GM12878 (cell line): ENCODE measurements around the gene PCDHGB5. TPM values are rescaled to one million over a fixed set of nuclear protein-coding genes. Genes with fewer than 3 reads are reported as not detected.

Experiments used
- ATAC-seq: fragments of 200-7000 bp; cut with Tn5 transposase; 3 replicates; pipeline ENCODE4 v1.9.1; 2020; ENCODE audit warnings: mild to moderate bottlenecking, moderate library complexity
- BruUV-seq: library from RNA; stranded (reverse); fragments of 400-500 nt; replicated peaks from 2 replicates; lab custom pipeline; 2021; lab: Mats Ljungman, UMichigan
- CTCF ChIA-PET: fragments of 300-600 bp; sonication (Branson Sonifier 250); formaldehyde crosslinking; extraction: SDS; loops from one replicate; lab custom pipeline; 2021; ENCODE audit warnings: inconsistent platforms; lab: Yijun Ruan, JAX
- POLR2A ChIA-PET: fragments of 350-600 bp; formaldehyde crosslinking; extraction: SDS; loops from one replicate; lab custom pipeline; 2021; ENCODE audit warnings: inconsistent platforms; lab: Charles Lee
- RAD21 ChIA-PET: fragments of 300-600 bp; sonication (Branson Sonifier 250); formaldehyde crosslinking; loops from one replicate; lab custom pipeline; 2023; ENCODE audit warnings: antibody characterized with exemption; ENCODE audit not compliant: unreplicated experiment; lab: Charles Lee
- SMC1A ChIA-PET: fragments of 300-600 bp; sonication (Branson Sonifier 250); formaldehyde crosslinking; loops from one replicate; lab custom pipeline; 2023; ENCODE audit not compliant: unreplicated experiment, uncharacterized antibody; lab: Charles Lee
- DNase-seq: peaks from one replicate; pipeline ENCODE4 v3.0.0-alpha.2; 2011; ENCODE audit warnings: low read depth, low spot score
- FAIRE-seq: peaks from 3 replicates; lab custom pipeline; 2011; peaks lifted over from hg19 to GRCh38; lab: Jason Lieb, UNC
- H2AFZ ChIP-seq: 2 replicates; pipeline ENCODE4 v1.6.0; 2011; ENCODE audit warnings: low read depth, low read length, control low read depth; ENCODE audit not compliant: control insufficient read depth
- H3K27ac ChIP-seq: 2 replicates; pipeline ENCODE4 v1.5.1; 2011; ENCODE audit warnings: control low read depth; ENCODE audit not compliant: control insufficient read depth, insufficient read depth
- H3K27me3 ChIP-seq, 2 experiments: replicated peaks in 1 of 2; 2 replicates each; pipeline versions ENCODE4 v1.6.0 to v1.6.1; 2011; ENCODE audit warnings: low read length in 1 of 2; ENCODE audit not compliant: control insufficient read depth in 2 of 2, insufficient read depth in 2 of 2
- H3K36me3 ChIP-seq, 2 experiments: 2 replicates each; pipeline ENCODE4 v1.5.1; 2011; ENCODE audit warnings: low read length in 1 of 2; ENCODE audit not compliant: control insufficient read depth in 2 of 2, insufficient read depth in 2 of 2
- H3K4me1 ChIP-seq: 2 replicates; pipeline ENCODE4 v1.6.1; 2011; ENCODE audit warnings: mild to moderate bottlenecking, low read length, moderate library complexity, mixed read lengths; ENCODE audit not compliant: control insufficient read depth, insufficient read depth
- H3K4me2 ChIP-seq: 2 replicates; pipeline ENCODE4 v1.6.0; 2011; ENCODE audit warnings: control low read depth; ENCODE audit not compliant: control insufficient read depth, insufficient read depth
- H3K4me3 ChIP-seq: fragments of 200-600 bp; sonication (generic); 2 replicates; pipeline ENCODE4 v1.5.1; 2016
- H3K79me2 ChIP-seq: 2 replicates; pipeline ENCODE4 v1.6.0; 2011; ENCODE audit warnings: low read length; ENCODE audit not compliant: control insufficient read depth, insufficient read depth
- H3K9ac ChIP-seq: 2 replicates; pipeline ENCODE4 v1.8.0; 2011; ENCODE audit warnings: low read length, control low read depth, mixed read lengths; ENCODE audit not compliant: control insufficient read depth, insufficient read depth
- H3K9me3 ChIP-seq: replicated peaks from 3 replicates; pipeline ENCODE4 v1.5.1; 2011; ENCODE audit warnings: mild to moderate bottlenecking, low read length; ENCODE audit not compliant: control insufficient read depth, insufficient read depth
- H4K20me1 ChIP-seq: 2 replicates; pipeline ENCODE4 v1.6.0; 2011; ENCODE audit not compliant: control insufficient read depth, insufficient read depth
- ASH2L ChIP-seq: fragments of 300-600, 200-600 bp; sonication (generic); IDR thresholded peaks from 2 replicates; pipeline ENCODE4 v1.6.1; 2017; ENCODE audit warnings: low read depth, mild to moderate bottlenecking, borderline replicate concordance
- EED ChIP-seq: sonication (generic); IDR thresholded peaks from 2 replicates; pipeline ENCODE4 v1.6.1; 2016; ENCODE audit warnings: antibody characterized with exemption, low read depth
- NFIC ChIP-seq: IDR thresholded peaks from 2 replicates; pipeline ENCODE4 v1.6.1; 2012; ENCODE audit warnings: low read depth, mild to moderate bottlenecking, inconsistent platforms, low read length, moderate library complexity
- NR2C2 ChIP-seq: IDR thresholded peaks from 2 replicates; pipeline ENCODE4 v1.6.1; 2011; ENCODE audit warnings: borderline replicate concordance, low read depth; ENCODE audit not compliant: control insufficient read depth, insufficient read length
- POLR2AphosphoS2 ChIP-seq: IDR thresholded peaks from 2 replicates; pipeline ENCODE4 v1.6.1; 2011; ENCODE audit warnings: low read depth, mild to moderate bottlenecking, low read length, improper control_type of control experiment, moderate library complexity
- RAD21 ChIP-seq: IDR thresholded peaks from 2 replicates; pipeline ENCODE4 v1.6.1; 2011; ENCODE audit warnings: mild to moderate bottlenecking, low read depth, low read length, moderate library complexity; ENCODE audit not compliant: insufficient read depth
- RB1 ChIP-seq: fragments of 450-650 bp; formaldehyde crosslinking; IDR thresholded peaks from 2 replicates; pipeline ENCODE4 v1.6.1; 2017; ENCODE audit warnings: mild to moderate bottlenecking, borderline replicate concordance
- RELA ChIP-seq: fragments of 450-650 bp; IDR thresholded peaks from 2 replicates; pipeline ENCODE4 v1.8.0; 2014; ENCODE audit warnings: borderline replicate concordance; ENCODE audit not compliant: partially characterized antibody
- SRF ChIP-seq, 2 experiments: IDR thresholded peaks; 2 replicates each; pipeline ENCODE4 v1.6.1; 2011; ENCODE audit warnings: low read depth in 2 of 2, low read length in 2 of 2, mild to moderate bottlenecking in 1 of 2, moderate library complexity in 1 of 2
- TBL1XR1 ChIP-seq: IDR thresholded peaks from 2 replicates; pipeline ENCODE4 v1.6.1; 2012; ENCODE audit warnings: low read depth, low read length, improper control_type of control experiment
- WGBS: methylation state at CpG from one replicate; pipeline ENCODE4 v1.1.6; 2016; ENCODE audit warnings: low lambda C conversion rate; ENCODE audit not compliant: insufficient replicate concordance, insufficient coverage; ENCODE audit errors: missing lambda C conversion rate; 5-methylcytosine and 5-hydroxymethylcytosine counted together
- in situ Hi-C: fragments of 300-500 bp; cut with MboI; formaldehyde crosslinking; loops from 9 replicates; pipeline ENCODE4 v1.14.3; 2018; ENCODE audit warnings: mixed read lengths
- intact Hi-C: fragments of 100-400 bp; cut with micrococcal nuclease; formaldehyde crosslinking; loops from one replicate; pipeline ENCODE4 v1.14.2; 2022; ENCODE audit not compliant: unreplicated experiment
- polyA plus RNA-seq, 11 experiments: library from polyadenylated mRNA; depleted of rRNA in 4 of 11; unstranded in 6 of 11; stranded (reverse) in 5 of 11; fragments of >200 nt; fragmentation: Nextera tagmentation in 4 of 11; fragmentation: Illumina TruSeq in 1 of 11; extraction: Ambion mirVana in 4 of 11; extraction: Trizol in 1 of 11; gene quantifications; 1 replicate in 1 of 11; 2 replicates in 10 of 11; pipeline versions ENCODE4 v1.2.1 to v1.2.3, GENCODE V29; 2011 to 2016; ENCODE audit warnings: inconsistent platforms in 2 of 11, missing spikeins in 2 of 11, low read depth in 1 of 11
- total RNA-seq, 4 experiments: library from RNA; depleted of rRNA in 3 of 4; stranded (reverse); fragments of >200 nt in 3 of 4; fragmentation: Illumina TruSeq in 1 of 4; extraction: Trizol in 1 of 4; gene quantifications; 2 replicates each; pipeline versions ENCODE4 v1.2.1 to v1.2.3, GENCODE V29; 2013 to 2021
- TF ChIP-seq, protein P1 (sequence below): IDR thresholded peaks from 2 replicates; pipeline ENCODE4 v1.6.1; 2011; ENCODE audit warnings: borderline replicate concordance, low read depth, mild to moderate bottlenecking, moderate library complexity, mixed read lengths, low read length; ENCODE audit not compliant: insufficient read depth; ENCODE audit errors: extremely low read length

The PCDHGB5 gene
- total and polyA plus RNA-seq, 10 of the 15 experiments (the other 5 are each of a cell fraction or from before 2014, with no cell fraction given): 0.02 to 2.3 (median 1.3) TPM; not detected in 1

GRCh38 chr5:141419074-141419880, 21.5 kb downstream of the PCDHGB5 start:
- no peak for TF ChIP-seq RAD21
- TF ChIP-seq TBL1XR1: no peak
- no peak for TF ChIP-seq ASH2L
- no peak for TF ChIP-seq RB1
- TF ChIP-seq RELA: no peak
- TF ChIP-seq, protein P1, sequence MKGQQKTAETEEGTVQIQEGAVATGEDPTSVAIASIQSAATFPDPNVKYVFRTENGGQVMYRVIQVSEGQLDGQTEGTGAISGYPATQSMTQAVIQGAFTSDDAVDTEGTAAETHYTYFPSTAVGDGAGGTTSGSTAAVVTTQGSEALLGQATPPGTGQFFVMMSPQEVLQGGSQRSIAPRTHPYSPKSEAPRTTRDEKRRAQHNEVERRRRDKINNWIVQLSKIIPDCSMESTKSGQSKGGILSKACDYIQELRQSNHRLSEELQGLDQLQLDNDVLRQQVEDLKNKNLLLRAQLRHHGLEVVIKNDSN: no peak
- no peak for TF ChIP-seq NR2C2
- TF ChIP-seq POLR2AphosphoS2: no peak
- TF ChIP-seq NFIC: no peak
- no peak for TF ChIP-seq EED
- no peak for TF ChIP-seq SRF (IDR thresholded peaks at IDR 0.05; ENCODE audit: low read depth in 2 of 2, low read length in 2 of 2)
- TF ChIP-seq, all 136 proteins: peak for 0
- SMC1A ChIA-PET: interaction anchor here (0.7 to 7.4 kb wide), 6 partner anchors 115 to 1921 kb away, joined by 3 to 67 read pairs (median 5); no protein-coding TSS in a partner anchor
- intact Hi-C loops (no loop called here), in situ Hi-C loops (loop anchor here (5.0 kb wide), 1 partner anchor 143 kb away; no protein-coding TSS in a partner anchor)
- Histone ChIP-seq H3K4me3 (no peak overlapping the region), H3K79me2 (no peaks in the 10 kb centered on the region), H2AFZ (no peak overlapping the region), H4K20me1 (no peaks in the 10 kb centered on the region), H3K4me2 (no peak overlapping the region), H3K9ac (no peak overlapping the region), H3K9me3 (peaks cover 15% of the 10 kb centered on the region; the same call in 2 of the 3 replicates), H3K27me3 (no peaks in the 10 kb centered on the region; a peak in 1 of 4 replicates), H3K36me3 (no peaks in the 10 kb centered on the region), H3K27ac (no peak overlapping the region), H3K4me1 (peaks cover 4% of the 10 kb centered on the region; the same call in 1 of the 2 replicates)
- no peak for DNase-seq
- RAD21 ChIA-PET: interaction anchor here (2.6 kb wide), 1 partner anchor 105 kb away, joined by 19 read pairs; no protein-coding TSS in a partner anchor
- CTCF ChIA-PET: interaction anchor here (0.9 to 10.9 kb wide), 8 partner anchors 12 to 148 kb away, joined by 3 to 245 read pairs (median 49); no protein-coding TSS in a partner anchor
- FAIRE-seq: no peak
- POLR2A ChIA-PET: interaction anchor here (2.3 kb wide), 1 partner anchor 144 kb away, joined by 8 read pairs; no protein-coding TSS in a partner anchor
- 96% methylated on average over 67 of the region's 74 CpGs for WGBS
- ATAC-seq: no peak
- no TSS peak for BruUV-seq
